Upper lobe of left lung (tissue), 6 donors: ENCODE results near the gene PDX1. TPM values are rescaled to one million over a fixed set of nuclear protein-coding genes. Genes with fewer than 3 reads are reported as not detected.

Experiments
- ATAC-seq, 2 donors: fragments of 200-7000 bp; cut with Tn5 transposase; one replicate each; pipeline ENCODE4 v1.9.1; 2022; ENCODE audit warnings: mild to moderate bottlenecking in 2 of 2, moderate library complexity in 2 of 2; ENCODE audit not compliant: low FRiP score in 2 of 2
- DNase-seq, 2 donors: peaks; one replicate each; pipeline ENCODE4 v3.0.0-alpha.2; 2019 to 2020
- H3K27ac ChIP-seq, 4 donors: fragments of 200-600 bp; sonication (generic); one replicate each; pipeline ENCODE4 v1.5.1; 2016 to 2019
- H3K27me3 ChIP-seq, 4 donors: fragments of 200-600 bp; sonication (generic); one replicate each; pipeline ENCODE4 v1.5.1; 2017 to 2019
- H3K36me3 ChIP-seq, 4 donors: fragments of 200-600 bp; sonication (generic); one replicate each; pipeline ENCODE4 v1.5.1; 2016 to 2019
- H3K4me1 ChIP-seq, 4 donors: fragments of 200-600 bp; sonication (generic); one replicate each; pipeline ENCODE4 v1.5.1; 2018 to 2019
- H3K4me3 ChIP-seq, 4 donors: fragments of 200-600 bp; sonication (generic); one replicate each; pipeline ENCODE4 v1.5.1; 2017 to 2019; ENCODE audit warnings: mild to moderate bottlenecking in 2 of 4, moderate library complexity in 1 of 4
- H3K9me3 ChIP-seq, 4 donors: fragments of 200-600 bp; sonication (generic); one replicate each; pipeline ENCODE4 v1.5.1; 2018 to 2019
- EP300 ChIP-seq, 4 donors: sonication (generic); formaldehyde crosslinking; IDR thresholded peaks; one replicate each; pipeline ENCODE4 v1.5.1; 2017; ENCODE audit warnings: antibody characterized with exemption in 4 of 4, control low read depth in 2 of 4
- POLR2A ChIP-seq, 4 donors: fragments of 450-650 bp; IDR thresholded peaks; one replicate each; pipeline ENCODE4 v1.5.1; 2016 to 2017; ENCODE audit warnings: antibody characterized with exemption in 4 of 4, mild to moderate bottlenecking in 2 of 4
- POLR2AphosphoS5 ChIP-seq, 2 donors: sonication (generic); formaldehyde crosslinking; IDR thresholded peaks; one replicate each; pipeline ENCODE4 v1.5.1; 2017; ENCODE audit warnings: antibody characterized with exemption in 2 of 2
- WGBS, 2 donors: methylation state at CpG; one replicate each; pipeline ENCODE4 v1.1.5; 2017 to 2018; 5-methylcytosine and 5-hydroxymethylcytosine counted together
- total RNA-seq, 6 donors: library from RNA; depleted of rRNA in 4 of 6; stranded (reverse); fragments of >200 nt in 4 of 6; gene quantifications; one replicate each; pipeline versions ENCODE4 v1.1.0 to v1.2.1, GENCODE V29; 2016 to 2021
- TF ChIP-seq, protein P1 (sequence below), 6 experiments: fragments of 450-650 bp in 4 of 6; fragments of 200-600 bp in 2 of 6; sonication (generic) in 2 of 6; IDR thresholded peaks; one replicate each; pipeline ENCODE4 v1.5.1; 2016 to 2019; ENCODE audit warnings: antibody characterized with exemption in 6 of 6
- donor health status: DM: no; HTN: no; CAD: no; lungs with moderate emphysema.
- donor health status: DM: no; HTN: yes; CAD: no; lungs with severe emphysema.

The PDX1 gene
- total RNA-seq, 6 donors from 2014 or later: not detected

DNA sequence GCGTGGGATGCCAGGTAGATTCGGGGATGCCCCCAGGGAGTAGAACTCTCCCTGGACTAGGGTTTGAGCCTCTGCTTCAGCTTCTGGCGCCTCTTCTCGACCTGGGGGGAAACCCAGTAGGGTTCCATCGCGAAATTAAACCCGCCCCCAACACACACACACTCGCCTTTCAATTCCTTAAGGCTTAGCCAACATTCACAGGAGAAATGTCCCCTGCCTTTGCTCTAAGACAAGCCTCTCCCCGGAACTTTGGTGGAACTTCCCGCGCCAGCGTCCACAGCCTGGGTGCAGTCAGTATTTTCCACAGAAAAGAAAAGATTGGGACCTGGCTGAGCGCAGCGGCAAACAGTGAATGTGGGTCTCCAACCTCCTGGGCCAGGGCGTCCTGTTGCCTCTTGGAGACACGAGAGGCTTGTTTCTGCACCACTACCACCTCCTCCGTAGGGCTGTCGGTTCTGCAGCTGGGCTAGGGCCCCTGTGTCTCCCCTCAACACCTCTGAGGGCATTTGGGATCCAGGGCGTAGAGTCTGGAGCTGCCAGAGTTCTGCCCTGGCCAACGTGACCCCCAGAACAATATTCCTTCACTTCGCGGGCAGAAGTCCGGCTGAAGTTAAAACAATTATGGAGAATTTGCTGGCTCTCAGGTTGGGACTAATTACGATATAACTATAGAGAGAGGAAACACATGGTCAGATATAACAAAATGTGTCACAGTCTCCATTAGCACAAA, 3.2 kb downstream of the PDX1 start:
- DNase-seq (no peak), ATAC-seq (no peak)
- peaks cover 0 to 85% (median 44%) of the 10 kb centered on the region in 4 donors for H3K27me3 ChIP-seq
- peaks cover 22 to 51% (median 28%) of the 10 kb centered on the region in 4 donors for H3K4me1 ChIP-seq
- H3K4me3 ChIP-seq: no peak overlapping the region
- no peak for TF ChIP-seq EP300 (IDR thresholded peaks at IDR 0.05)
- no peak for TF ChIP-seq POLR2AphosphoS5 (IDR thresholded peaks at IDR 0.05)
- TF ChIP-seq POLR2A (IDR thresholded peaks at IDR 0.05): no peak
- TF ChIP-seq, protein P1, sequence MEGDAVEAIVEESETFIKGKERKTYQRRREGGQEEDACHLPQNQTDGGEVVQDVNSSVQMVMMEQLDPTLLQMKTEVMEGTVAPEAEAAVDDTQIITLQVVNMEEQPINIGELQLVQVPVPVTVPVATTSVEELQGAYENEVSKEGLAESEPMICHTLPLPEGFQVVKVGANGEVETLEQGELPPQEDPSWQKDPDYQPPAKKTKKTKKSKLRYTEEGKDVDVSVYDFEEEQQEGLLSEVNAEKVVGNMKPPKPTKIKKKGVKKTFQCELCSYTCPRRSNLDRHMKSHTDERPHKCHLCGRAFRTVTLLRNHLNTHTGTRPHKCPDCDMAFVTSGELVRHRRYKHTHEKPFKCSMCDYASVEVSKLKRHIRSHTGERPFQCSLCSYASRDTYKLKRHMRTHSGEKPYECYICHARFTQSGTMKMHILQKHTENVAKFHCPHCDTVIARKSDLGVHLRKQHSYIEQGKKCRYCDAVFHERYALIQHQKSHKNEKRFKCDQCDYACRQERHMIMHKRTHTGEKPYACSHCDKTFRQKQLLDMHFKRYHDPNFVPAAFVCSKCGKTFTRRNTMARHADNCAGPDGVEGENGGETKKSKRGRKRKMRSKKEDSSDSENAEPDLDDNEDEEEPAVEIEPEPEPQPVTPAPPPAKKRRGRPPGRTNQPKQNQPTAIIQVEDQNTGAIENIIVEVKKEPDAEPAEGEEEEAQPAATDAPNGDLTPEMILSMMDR (IDR thresholded peaks at IDR 0.05): no peak
- WGBS, 2 donors: 4 to 7% methylated on average over 14 to 24 of the region's 24 CpGs
- H3K9me3 ChIP-seq: no peaks in the 10 kb centered on the region
- no peaks in the 10 kb centered on the region for H3K36me3 ChIP-seq
- H3K27ac ChIP-seq: no peak overlapping the region

DNA sequence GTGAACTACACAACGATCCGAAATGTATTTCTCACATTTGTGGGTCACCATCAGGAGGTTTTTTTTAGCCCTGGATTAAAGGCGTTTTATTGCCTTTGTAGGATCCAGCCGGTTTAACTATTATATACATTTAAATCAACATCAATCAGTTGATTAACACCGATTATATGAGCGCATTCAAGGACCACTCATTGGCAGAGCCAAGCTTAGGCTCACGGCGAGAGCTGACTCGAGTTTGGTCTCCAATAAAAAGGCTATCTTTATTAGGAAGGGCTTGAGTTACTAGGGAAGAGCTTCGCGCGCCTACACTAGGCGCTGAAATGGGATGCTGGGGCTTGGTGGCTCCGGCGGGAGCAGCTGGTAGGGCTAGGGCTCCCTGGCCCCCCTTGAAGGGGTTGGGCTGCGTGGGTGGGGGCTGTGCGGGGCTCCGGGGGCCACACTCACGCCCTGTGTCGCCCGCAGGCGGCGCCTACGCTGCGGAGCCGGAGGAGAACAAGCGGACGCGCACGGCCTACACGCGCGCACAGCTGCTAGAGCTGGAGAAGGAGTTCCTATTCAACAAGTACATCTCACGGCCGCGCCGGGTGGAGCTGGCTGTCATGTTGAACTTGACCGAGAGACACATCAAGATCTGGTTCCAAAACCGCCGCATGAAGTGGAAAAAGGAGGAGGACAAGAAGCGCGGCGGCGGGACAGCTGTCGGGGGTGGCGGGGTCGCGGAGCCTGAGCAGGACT, 4.2 kb downstream of the PDX1 start:
- Histone ChIP-seq H3K27ac (no peak overlapping the region), H3K36me3 (no peaks in the 10 kb centered on the region), H3K4me3 (no peak overlapping the region), H3K9me3 (no peaks in the 10 kb centered on the region), H3K4me1 (peaks cover 22 to 55% (median 27%) of the 10 kb centered on the region in 4 donors), H3K27me3 (peaks cover 0 to 85% (median 48%) of the 10 kb centered on the region in 4 donors)
- peak in 1 of 2 donors; percentile 81 for DNase-seq
- WGBS, 2 donors: 5 to 9% methylated on average over 23 to 38 of the region's 48 CpGs
- no peak for TF ChIP-seq EP300 (IDR thresholded peaks at IDR 0.05)
- TF ChIP-seq POLR2AphosphoS5 (IDR thresholded peaks at IDR 0.05): no peak
- TF ChIP-seq, protein P1 (IDR thresholded peaks at IDR 0.05): no peak
- no peak for TF ChIP-seq POLR2A (IDR thresholded peaks at IDR 0.05)
- no peak for ATAC-seq

GRCh38 chr13:27924529-27925141, 4.8 kb downstream of the PDX1 start:
- 8 to 10% methylated on average over 5 to 36 of the region's 46 CpGs for WGBS, 2 donors
- ATAC-seq (no peak), DNase-seq (peak in 1 of 2 donors; percentile 64)
- TF ChIP-seq POLR2A (IDR thresholded peaks at IDR 0.05) (no peak), EP300 (IDR thresholded peaks at IDR 0.05) (no peak), POLR2AphosphoS5 (IDR thresholded peaks at IDR 0.05) (no peak)
- TF ChIP-seq, protein P1 (IDR thresholded peaks at IDR 0.05): no peak
- Histone ChIP-seq H3K9me3 (no peaks in the 10 kb centered on the region), H3K27ac (no peak overlapping the region), H3K4me3 (no peak overlapping the region), H3K36me3 (no peaks in the 10 kb centered on the region), H3K27me3 (peaks cover 0 to 85% (median 51%) of the 10 kb centered on the region in 4 donors), H3K4me1 (peaks cover 21 to 53% (median 25%) of the 10 kb centered on the region in 4 donors)

GRCh38 chr13:27925220-27925991, 5.6 kb downstream of the PDX1 start:
- no peaks in the 10 kb centered on the region for H3K9me3 ChIP-seq
- DNase-seq: no peak

More at GRCh38 chr13:27925220-27925991, 5.6 kb downstream of the PDX1 start:
- Histone ChIP-seq H3K4me3 (no peak overlapping the region), H3K4me1 (peaks cover 13 to 46% (median 17%) of the 10 kb centered on the region in 4 donors), H3K27me3 (peaks cover 0 to 80% (median 44%) of the 10 kb centered on the region in 4 donors), H3K27ac (no peak overlapping the region), H3K36me3 (no peaks in the 10 kb centered on the region)
- ATAC-seq: no peak
- TF ChIP-seq EP300 (IDR thresholded peaks at IDR 0.05) (no peak), POLR2AphosphoS5 (IDR thresholded peaks at IDR 0.05) (no peak), POLR2A (IDR thresholded peaks at IDR 0.05) (no peak)
- TF ChIP-seq, protein P1 (IDR thresholded peaks at IDR 0.05): no peak
- WGBS, 2 donors: 15 to 18% methylated on average over 9 of the region's 9 CpGs
